Body of pancreas (tissue), 4 donors: ENCODE measurements around the gene CADM2. TPM values are rescaled to one million over a fixed set of nuclear protein-coding genes. Genes with fewer than 3 reads are reported as not detected.

ENCODE experiments used
- ATAC-seq: fragments of 150-250 bp; one replicate; pipeline ENCODE4 v1.9.1; 2016
- DNase-seq, 4 donors: peaks; one replicate each; pipeline ENCODE4 v3.0.0-alpha.2; 2019
- H3K27ac ChIP-seq, 4 donors: fragments of 200-600 bp; sonication (generic); 1 replicate in 3 of 4; 2 replicates in 1 of 4; pipeline versions ENCODE4 v1.5.1 to v1.6.1; 2016 to 2019; ENCODE audit warnings: mild to moderate bottlenecking in 1 of 4, mixed read lengths in 1 of 4, moderate library complexity in 1 of 4
- H3K27me3 ChIP-seq, 2 donors: fragments of 200-600 bp; sonication (generic); one replicate each; pipeline ENCODE4 v1.6.0; 2016; ENCODE audit warnings: mild to moderate bottlenecking in 1 of 2
- H3K36me3 ChIP-seq, 2 donors: fragments of 200-600 bp; sonication (generic); replicated peaks in 1 of 2; 2 replicates each; pipeline ENCODE4 v1.5.1; 2016; ENCODE audit warnings: low read depth in 2 of 2; ENCODE audit not compliant: insufficient read depth in 1 of 2
- H3K4me1 ChIP-seq: fragments of 200-600 bp; sonication (generic); one replicate; pipeline ENCODE4 v1.6.0; 2016
- H3K4me3 ChIP-seq, 2 donors: fragments of 200-600 bp; sonication (generic); 1 replicate in 1 of 2; 2 replicates in 1 of 2; pipeline ENCODE4 v1.5.1; 2016 to 2019
- H3K9me3 ChIP-seq, 3 donors: fragments of 200-600 bp; sonication (generic); 1 replicate in 2 of 3; 2 replicates in 1 of 3; pipeline ENCODE4 v1.5.1; 2016
- CTCF ChIP-seq, 7 experiments: fragments of 450-650 bp in 4 of 7; fragments of 200-600 bp in 3 of 7; sonication (generic) in 3 of 7; IDR thresholded peaks; one replicate each; pipeline ENCODE4 v1.5.1; 2016 to 2019; ENCODE audit warnings: antibody characterized with exemption in 7 of 7
- POLR2A ChIP-seq, 3 donors: fragments of 450-650 bp; IDR thresholded peaks; one replicate each; pipeline ENCODE4 v1.6.1; 2016; ENCODE audit warnings: antibody characterized with exemption in 3 of 3, mild to moderate bottlenecking in 2 of 3
- WGBS, 2 donors: methylation state at CpG; one replicate each; pipeline ENCODE4 v1.1.5; 2017; 5-methylcytosine and 5-hydroxymethylcytosine counted together
- intact Hi-C: fragments of 100-400 bp; cut with DNase I; formaldehyde crosslinking; loops from one replicate; pipeline ENCODE4 v1.15.1; 2023
- total RNA-seq, 2 donors: library from RNA; depleted of rRNA; stranded (reverse); fragments of >200 nt; gene quantifications; one replicate each; pipeline ENCODE4 v1.1.0, GENCODE V29; 2016

The CADM2 gene
- total RNA-seq, 2 donors from 2014 or later, result 0.26 to 1.3 TPM

DNA sequence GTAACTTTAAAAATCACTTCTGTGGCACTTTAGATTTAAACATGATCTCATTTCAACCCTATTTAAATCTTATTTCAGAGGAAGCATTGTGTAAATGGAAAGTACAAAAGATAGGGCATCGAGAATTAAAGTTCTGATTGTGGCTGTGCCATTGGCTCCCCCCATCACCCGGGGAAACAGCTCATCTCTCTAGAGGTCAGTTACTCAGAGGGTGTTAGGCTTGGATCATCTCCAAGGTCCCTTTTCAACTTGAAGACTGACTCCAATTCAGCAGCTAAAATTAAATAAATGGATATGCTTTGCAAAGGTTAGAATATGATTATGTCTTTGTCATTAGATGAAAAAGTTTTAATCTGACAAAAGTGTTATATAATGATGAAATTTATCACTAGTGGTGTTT is 20.1 kb downstream of the CADM2 start:
- no peak overlapping the region for H3K27ac ChIP-seq
- 52 to 56% methylated on average over 2 of the region's 2 CpGs for WGBS, 2 donors
- ATAC-seq (no peak), DNase-seq (no peak)
- TF ChIP-seq POLR2A (IDR thresholded peaks at IDR 0.05) (no peak), CTCF (IDR thresholded peaks at IDR 0.05) (no peak)
- intact Hi-C loops, result no loop called here
- no peaks in the 10 kb centered on the region for H3K4me1 ChIP-seq
- no peaks in the 10 kb centered on the region for H3K9me3 ChIP-seq
- no peaks in the 10 kb centered on the region for H3K27me3 ChIP-seq
- H3K4me3 ChIP-seq, result no peak overlapping the region
- no peaks in the 10 kb centered on the region for H3K36me3 ChIP-seq

- 6 to 14% methylated on average over 3 of the region's 3 CpGs for WGBS, 2 donors
- ATAC-seq (no peak), DNase-seq (no peak)
- Histone ChIP-seq H3K27ac (no peak overlapping the region), H3K4me3 (no peak overlapping the region), H3K9me3 (no peaks in the 10 kb centered on the region), H3K4me1 (no peaks in the 10 kb centered on the region), H3K36me3 (no peaks in the 10 kb centered on the region), H3K27me3 (no peaks in the 10 kb centered on the region)
- intact Hi-C loops, result no loop called here
- TF ChIP-seq CTCF (IDR thresholded peaks at IDR 0.05) (no peak), POLR2A (IDR thresholded peaks at IDR 0.05) (no peak)
Observed at GRCh38 chr3:84980011-84980410, 21.2 kb downstream of the CADM2 start.

DNA sequence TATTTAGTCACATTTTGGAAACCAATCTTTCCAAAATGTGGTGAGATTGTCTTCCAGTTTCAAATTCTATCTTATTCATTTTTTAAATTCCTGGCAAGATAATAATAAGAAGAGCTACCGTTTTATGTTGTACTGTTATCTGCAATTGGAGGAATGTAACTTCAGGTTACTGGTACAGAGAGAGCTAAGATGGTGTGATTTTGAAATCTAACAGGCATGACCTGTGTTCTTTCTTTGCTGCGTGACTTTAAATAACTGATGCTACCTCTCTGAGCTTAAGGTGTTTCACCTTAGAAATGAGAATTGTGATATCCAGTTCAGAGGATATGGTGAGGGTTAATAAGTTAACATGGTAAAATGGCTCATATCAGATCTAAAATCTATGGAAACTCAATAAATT is 21.7 kb downstream of the CADM2 start:
- intact Hi-C loops, result no loop called here
- H3K27ac ChIP-seq, result no peak overlapping the region
- no peak overlapping the region for H3K4me3 ChIP-seq
- ATAC-seq (no peak), DNase-seq (no peak)
- no peaks in the 10 kb centered on the region for H3K36me3 ChIP-seq
- TF ChIP-seq POLR2A (IDR thresholded peaks at IDR 0.05) (no peak), CTCF (IDR thresholded peaks at IDR 0.05) (no peak)
- 44 to 47% methylated on average over 2 of the region's 2 CpGs for WGBS, 2 donors
- no peaks in the 10 kb centered on the region for H3K4me1 ChIP-seq
- no peaks in the 10 kb centered on the region for H3K9me3 ChIP-seq
- no peaks in the 10 kb centered on the region for H3K27me3 ChIP-seq

GRCh38 chr3:84983490-84983889 is 24.7 kb downstream of the CADM2 start:
- WGBS, 2 donors, result 62 to 74% methylated on average over 3 of the region's 3 CpGs
- DNase-seq, result no peak
- intact Hi-C loops, result no loop called here

More at GRCh38 chr3:84983490-84983889, 24.7 kb downstream of the CADM2 start:
- Histone ChIP-seq H3K27ac (no peak overlapping the region), H3K36me3 (no peaks in the 10 kb centered on the region), H3K4me1 (no peaks in the 10 kb centered on the region), H3K4me3 (no peak overlapping the region), H3K9me3 (no peaks in the 10 kb centered on the region), H3K27me3 (no peaks in the 10 kb centered on the region)
- TF ChIP-seq CTCF (IDR thresholded peaks at IDR 0.05) (no peak), POLR2A (IDR thresholded peaks at IDR 0.05) (no peak)
- no peak for ATAC-seq
